Kidney glomerular epithelial cell (primary cell): Measurements from ENCODE around the gene DNAJC15.

Experiments used
- DNase-seq: peaks from one replicate; lab custom pipeline; 2025; lab: John Stamatoyannopoulos, UW

The DNAJC15 gene

GRCh38 chr13:43086181-43086580 lies 62.8 kb downstream of the DNAJC15 start:
- DNase-seq = no peak

GRCh38 chr13:43088093-43088511 lies 64.7 kb downstream of the DNAJC15 start:
- DNase-seq = no peak

DNA sequence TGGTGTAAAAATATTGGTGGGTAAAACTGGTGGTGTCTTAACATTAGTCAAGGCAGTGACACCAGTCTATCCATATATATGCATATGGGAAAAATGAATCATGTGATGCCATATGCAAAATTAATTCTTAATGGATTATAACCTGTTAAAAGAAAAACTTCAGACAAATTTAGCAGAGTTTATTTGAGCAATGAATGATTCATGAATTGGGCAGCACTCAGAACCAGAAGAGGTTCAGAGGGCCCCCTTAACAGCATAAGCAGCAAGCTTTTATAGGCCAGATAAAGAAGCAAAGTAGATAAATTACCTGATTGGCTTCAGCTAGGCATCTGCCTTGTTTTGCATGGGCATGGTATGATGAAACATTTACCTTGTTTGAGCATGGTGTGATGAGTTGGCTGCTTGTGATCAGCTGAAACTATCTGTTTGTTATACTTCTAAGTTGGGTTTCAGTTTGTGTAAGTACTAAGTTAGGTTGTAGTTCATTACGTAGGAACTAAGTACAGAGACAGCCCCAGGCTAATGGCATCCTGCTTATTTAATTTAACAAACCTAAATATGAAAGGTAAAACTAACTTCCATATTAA lies 66.6 kb downstream of the DNAJC15 start:
- no peak for DNase-seq

DNA sequence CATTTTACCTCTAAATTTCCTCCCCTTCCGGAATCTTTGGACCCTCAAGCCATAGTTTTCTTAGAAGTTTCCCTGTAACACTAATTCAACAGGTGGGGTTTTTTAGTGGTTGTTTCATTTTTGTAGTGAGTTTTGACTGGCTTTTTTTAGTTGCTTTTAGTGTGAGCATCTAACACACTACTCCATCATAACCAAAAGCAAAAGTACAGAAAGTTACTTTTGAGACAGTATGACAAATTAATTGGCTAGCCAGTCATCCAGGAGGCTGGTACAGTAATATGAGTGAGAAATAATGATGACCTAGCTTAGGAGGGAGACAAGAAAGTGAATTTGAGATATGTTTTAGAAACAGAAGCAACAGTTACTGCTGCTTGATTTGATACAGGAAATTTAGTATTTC lies 71.5 kb downstream of the DNAJC15 start:
- DNase-seq = no peak

DNA sequence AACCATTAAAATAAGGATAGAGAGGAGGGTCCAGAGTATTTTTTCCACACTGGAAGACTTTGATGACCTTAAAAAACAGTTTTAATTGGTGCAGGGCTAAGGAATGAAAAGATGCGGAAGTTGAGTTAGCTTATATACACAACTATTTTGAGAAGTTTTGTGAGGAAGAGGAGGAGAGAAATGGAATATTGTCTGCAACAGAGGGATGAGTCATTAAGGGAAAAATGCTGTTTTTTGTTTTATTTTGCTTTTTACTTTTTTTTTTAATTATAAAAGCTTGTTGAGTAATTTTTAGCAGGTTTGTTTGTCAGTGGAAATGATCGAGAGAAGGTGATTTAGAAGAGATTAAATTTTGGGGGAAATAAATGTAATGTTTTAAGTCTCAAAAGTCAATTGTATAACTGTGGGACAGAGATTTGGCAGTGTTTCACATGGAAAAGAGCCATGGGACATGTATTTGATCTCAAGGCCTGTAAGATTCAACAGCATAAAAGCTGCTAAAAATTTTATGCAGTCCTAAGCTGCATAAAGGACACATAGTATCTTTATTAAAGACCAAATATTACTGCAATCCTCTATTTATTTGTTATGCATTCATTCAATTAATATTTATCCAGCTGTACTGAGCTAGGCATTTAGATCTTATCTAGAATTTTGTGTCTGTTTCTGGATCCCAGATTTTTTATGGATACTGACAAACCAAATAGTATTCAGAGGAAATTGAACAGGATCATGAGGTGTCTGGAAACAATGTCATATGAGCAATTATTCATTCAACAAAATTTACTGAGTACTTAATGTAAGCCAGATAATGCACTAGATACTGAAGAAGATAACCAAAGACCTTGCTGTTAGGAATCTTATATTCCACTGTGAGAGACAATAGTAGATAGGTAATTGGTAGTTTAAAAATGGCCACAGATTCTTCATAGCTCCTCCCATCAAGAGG lies 72.7 kb downstream of the DNAJC15 start:
- DNase-seq = no peak

- no peak for DNase-seq
These were observed 77.3 kb downstream of the DNAJC15 start for GRCh38 chr13:43100667-43101066.

DNA sequence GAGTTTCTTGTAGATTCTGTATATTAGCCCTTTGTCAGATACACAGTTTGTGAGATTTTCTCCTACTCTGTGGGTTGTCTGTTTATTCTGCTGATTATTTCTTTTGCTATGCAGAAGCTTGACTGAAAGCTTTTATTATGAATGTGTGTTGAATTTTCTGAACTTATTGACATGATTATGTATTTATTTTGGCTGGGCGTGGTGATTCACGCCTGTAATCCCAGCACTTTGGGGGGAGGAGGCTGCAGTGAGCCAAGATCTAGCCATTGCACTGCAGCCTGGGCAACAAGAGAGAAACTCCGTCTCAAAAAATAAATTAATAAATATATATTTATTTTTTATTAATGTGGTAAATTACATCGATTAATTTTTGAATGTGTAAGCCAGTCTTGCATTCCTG lies 78.9 kb downstream of the DNAJC15 start:
- DNase-seq = no peak

DNA sequence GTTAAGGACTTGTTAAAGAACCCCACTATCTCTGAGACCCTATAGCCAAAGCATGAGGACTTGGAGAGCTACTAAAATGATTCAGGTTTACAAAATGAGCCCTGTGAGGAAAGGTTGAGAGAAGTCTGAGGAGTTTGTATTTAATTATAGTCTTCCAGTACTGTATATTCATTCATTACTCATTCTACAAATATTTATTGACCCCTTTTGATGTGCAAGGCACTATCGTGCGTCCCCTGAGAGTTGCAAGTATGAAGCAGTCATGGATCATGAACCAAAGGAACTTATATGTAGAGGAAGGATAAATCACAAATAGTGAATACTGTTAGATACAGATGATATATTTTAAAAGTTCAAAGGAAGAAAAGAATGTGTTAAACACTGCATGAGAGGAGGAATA lies 84.4 kb downstream of the DNAJC15 start:
- peak; percentile 9 for DNase-seq

DNA sequence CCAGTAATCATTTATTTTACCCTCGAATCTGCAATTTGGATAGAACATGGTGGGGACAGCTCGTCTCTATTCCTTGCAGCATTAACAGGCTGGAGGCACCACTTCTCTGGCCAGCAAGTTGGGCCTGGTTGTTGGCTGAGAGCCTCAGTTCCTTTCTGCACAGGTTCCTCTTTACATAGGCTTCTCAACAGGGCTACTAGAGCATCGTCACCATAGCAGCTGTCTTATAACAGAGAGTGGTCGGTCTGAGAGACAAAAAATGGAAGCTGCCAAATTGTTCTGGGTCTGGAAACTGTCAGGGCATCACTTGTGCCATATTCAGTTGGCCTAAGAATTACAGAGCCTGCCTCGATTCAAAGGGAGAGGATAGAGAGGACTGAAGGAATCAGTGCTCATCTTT lies 86.7 kb downstream of the DNAJC15 start:
- no peak for DNase-seq

DNA sequence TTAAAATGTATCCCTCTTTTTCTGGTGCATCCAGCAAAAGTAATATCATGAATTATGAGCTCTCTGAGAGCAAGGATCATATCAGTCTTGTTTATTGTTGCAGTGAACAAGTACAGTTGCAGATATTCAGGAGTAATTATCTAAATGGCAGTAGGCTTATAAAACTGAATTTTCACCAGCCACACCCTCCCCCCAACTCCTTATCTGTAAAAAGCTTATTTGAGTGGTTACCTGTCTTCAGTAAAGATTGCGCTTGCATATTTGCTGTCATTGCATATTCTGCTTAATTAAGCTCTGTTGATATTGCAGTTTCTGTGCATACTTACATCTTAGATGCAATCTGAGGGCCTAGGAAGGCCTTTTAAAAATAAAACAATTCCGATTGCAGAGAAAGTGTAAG lies 87.3 kb downstream of the DNAJC15 start:
- DNase-seq = no peak

DNA sequence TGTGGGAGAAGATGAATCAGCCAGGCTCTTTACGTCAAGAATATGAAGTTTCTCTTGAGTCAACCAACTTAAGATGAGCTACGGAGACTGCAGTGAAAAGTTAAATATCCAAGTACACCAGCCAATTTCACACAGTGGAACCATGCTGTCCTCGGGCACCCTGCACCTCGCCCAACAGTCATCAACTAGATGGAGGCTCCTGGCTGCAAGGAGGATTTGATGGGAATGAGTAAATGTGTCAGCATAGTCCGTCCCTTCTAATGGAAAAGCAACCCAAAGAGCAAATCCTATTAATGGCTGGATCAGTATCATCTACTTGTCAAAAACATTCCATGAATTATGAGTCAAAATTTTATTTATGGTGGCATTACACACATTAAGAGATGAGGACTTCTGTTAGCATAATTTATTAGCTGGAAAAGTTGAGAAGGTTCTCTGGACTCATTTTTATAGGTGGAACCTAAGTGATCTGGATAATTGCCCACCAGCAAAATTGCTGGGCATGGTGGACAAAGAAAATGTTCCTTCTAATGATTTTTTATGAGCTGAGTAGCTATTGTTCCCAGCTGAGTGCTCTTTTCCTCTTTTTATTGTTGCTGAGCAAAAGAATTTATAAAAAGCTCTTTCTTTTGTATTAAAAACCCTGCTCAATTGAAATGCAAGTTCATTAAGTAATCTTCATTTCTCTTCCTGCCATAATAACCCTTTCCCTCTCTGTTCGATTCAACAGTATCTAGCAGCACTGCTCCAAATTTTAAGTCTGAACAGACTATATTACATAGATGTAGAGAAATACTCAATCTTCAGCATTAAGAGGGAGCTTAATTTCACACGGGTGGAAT lies 88.4 kb downstream of the DNAJC15 start:
- no peak for DNase-seq

DNA sequence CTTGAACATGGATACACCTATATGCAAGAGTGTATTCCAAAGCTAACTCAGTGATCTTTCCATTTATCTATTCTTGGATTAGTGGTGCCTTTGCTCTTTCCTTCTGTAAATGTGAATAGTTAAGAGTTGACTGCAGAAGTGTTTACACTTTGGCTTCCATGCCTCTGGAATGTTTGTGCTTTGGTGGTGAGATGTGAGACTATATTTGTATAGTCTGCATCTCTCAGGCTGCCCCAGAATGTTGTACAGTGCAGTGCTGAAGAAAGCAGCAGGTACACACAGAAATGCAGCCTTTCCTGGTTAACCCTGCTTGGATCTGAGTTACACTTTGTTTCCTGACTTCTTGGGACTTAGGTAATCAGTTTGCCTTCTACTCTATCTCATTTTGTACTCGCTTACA lies 90.2 kb downstream of the DNAJC15 start:
- DNase-seq = no peak

GRCh38 chr13:43114504-43114903 lies 91.1 kb downstream of the DNAJC15 start:
- DNase-seq = no peak

- DNase-seq = no peak
These were observed 91.8 kb downstream of the DNAJC15 start for GRCh38 chr13:43115141-43115540.

DNA sequence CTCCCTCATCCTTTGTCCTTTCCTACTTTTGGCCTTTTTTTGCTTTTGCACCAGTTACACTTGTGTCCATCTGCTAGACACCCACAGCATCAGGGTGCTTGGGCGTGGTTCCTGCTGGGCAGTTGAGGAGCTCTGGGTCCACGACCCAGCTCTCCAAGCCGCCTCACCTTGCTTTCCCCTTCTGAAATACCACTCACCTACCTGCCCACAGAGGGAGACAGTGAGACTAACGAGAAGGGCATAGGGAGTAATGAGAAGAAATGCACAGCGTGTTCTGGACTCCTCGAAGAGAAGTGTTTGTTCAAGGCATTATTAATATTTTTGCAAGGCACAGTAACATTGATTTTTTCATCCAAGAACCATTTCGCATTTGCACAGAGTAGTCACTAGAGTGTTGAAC lies 92.9 kb downstream of the DNAJC15 start:
- DNase-seq = no peak

GRCh38 chr13:43118521-43118920 lies 95.1 kb downstream of the DNAJC15 start:
- DNase-seq = no peak

DNA sequence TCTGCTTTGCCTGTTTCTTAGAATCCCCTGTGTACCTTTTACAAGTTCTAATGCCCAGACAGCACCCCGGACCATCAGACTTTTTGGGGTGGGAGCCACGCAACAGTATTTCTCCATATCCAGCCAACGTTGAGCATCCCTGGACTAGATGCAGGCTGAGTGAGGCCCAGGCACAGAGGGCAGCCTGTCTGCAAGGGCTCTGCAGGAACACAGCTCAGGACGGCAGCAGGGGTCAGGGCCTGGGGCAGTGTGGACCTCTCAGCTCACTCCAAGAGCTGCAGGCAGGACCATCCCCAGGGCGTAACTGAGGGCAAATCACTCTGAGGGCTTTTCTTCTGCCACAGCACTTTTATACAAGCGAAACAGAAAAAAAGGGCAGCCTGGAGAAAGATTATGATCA lies 95.8 kb downstream of the DNAJC15 start:
- DNase-seq = no peak

GRCh38 chr13:43122791-43123190 lies 99.4 kb downstream of the DNAJC15 start:
- no peak for DNase-seq

GRCh38 chr13:43123856-43124255 lies 100.5 kb downstream of the DNAJC15 start:
- no peak for DNase-seq

DNA sequence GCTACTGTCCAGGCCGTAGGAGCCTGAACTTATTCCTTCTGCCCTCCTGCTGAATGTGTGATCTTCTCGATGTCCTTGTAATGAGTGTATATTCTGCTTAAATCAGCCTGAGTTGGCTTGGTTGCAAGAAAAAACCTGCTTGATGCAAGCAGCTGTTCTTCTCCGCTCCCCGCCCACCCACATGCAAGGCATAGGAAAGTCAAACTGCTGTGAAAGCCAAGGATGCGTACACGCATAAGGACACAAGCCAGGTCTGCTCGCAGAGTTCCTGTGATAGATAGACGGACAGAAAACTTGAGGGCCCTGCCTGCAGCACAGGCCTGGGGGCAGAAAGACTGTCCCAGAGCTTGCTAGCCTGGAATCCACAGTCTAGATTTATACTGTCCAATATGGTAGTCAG lies 101.1 kb downstream of the DNAJC15 start:
- no peak for DNase-seq

- DNase-seq = no peak
These were observed 103.0 kb downstream of the DNAJC15 start for GRCh38 chr13:43126420-43126819.

DNA sequence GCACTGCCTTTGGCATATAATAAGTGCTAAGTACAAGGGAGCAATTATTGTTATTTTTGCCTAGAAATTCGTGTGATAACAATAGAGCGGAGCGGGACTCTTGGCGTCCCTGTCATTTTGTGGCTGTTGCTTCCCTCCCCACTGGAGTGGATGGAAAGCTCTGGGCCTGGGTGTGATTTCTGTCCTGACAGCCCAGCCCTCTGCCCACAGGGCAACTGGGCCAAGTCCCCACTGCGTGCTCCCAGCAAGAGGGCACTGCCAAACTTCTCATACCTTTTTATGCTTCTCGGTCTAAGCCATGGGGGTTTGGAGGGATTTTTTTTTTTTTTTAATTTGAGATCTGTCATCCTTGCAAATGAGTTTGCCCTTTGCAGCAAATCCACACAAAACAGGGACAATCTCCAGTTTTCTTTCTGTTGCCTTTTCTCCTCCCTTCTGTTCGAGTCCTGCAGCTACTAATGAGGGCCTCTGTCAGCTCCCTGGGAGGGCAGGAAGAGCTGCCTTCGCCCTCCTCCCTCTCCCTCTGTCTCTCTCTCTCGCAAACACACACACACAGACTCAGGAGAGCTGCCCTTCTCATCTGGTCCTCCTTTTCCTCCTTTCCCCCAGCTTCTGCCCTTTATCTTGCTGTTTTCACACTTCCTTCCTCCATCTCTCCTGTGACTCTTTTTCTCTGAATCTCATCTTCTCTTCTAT lies 103.9 kb downstream of the DNAJC15 start:
- no peak for DNase-seq
